Trophoblast cell (in vitro differentiated cells and primary cell): ENCODE measurements around the gene AGGF1.

Source experiments
- DNase-seq, 2 donors: peaks; one replicate each; pipeline ENCODE4 v3.0.0-alpha.2; 2016
- H2AFZ ChIP-seq: 2 replicates; pipeline ENCODE4 v1.6.1; 2013; ENCODE audit warnings: low read length, moderate library complexity, mild to moderate bottlenecking; ENCODE audit not compliant: insufficient read depth, poor library complexity
- H2AK5ac ChIP-seq: 2 replicates; pipeline ENCODE4 v1.6.1; 2013; ENCODE audit warnings: mild to moderate bottlenecking, low read length
- H2BK120ac ChIP-seq: 2 replicates; pipeline ENCODE4 v1.6.1; 2013; ENCODE audit warnings: low read length, mild to moderate bottlenecking, moderate library complexity; ENCODE audit not compliant: insufficient read depth, poor library complexity
- H2BK12ac ChIP-seq: 2 replicates; pipeline ENCODE4 v1.6.1; 2013; ENCODE audit warnings: mild to moderate bottlenecking, low read length, moderate library complexity
- H2BK5ac ChIP-seq: 2 replicates; pipeline ENCODE4 v1.6.1; 2013; ENCODE audit warnings: low read length, low read depth, moderate library complexity, mild to moderate bottlenecking; ENCODE audit not compliant: poor library complexity
- H3K14ac ChIP-seq: 2 replicates; pipeline ENCODE4 v1.6.1; 2013; ENCODE audit warnings: mild to moderate bottlenecking, low read length
- H3K18ac ChIP-seq: 2 replicates; pipeline ENCODE4 v1.6.1; 2013; ENCODE audit warnings: mild to moderate bottlenecking, low read length
- H3K23ac ChIP-seq: 2 replicates; pipeline ENCODE4 v1.6.1; 2013; ENCODE audit warnings: low read length
- H3K27ac ChIP-seq: 2 replicates; pipeline ENCODE4 v1.5.1; 2013; ENCODE audit warnings: low read depth, mild to moderate bottlenecking, inconsistent platforms, low read length, moderate library complexity
- H3K27me3 ChIP-seq: 2 replicates; pipeline ENCODE4 v1.6.1; 2013; ENCODE audit warnings: inconsistent platforms, mild to moderate bottlenecking, low read length, moderate library complexity; ENCODE audit not compliant: insufficient read depth
- H3K36me3 ChIP-seq, 2 experiments: 1 replicate in 1 of 2; 2 replicates in 1 of 2; pipeline ENCODE4 v1.6.1; 2013; ENCODE audit warnings: low read length in 2 of 2, mild to moderate bottlenecking in 2 of 2, moderate library complexity in 1 of 2; ENCODE audit not compliant: insufficient read depth in 2 of 2, control insufficient read depth in 1 of 2
- H3K4ac ChIP-seq: 2 replicates; pipeline ENCODE4 v1.6.1; 2013; ENCODE audit warnings: low read depth, mild to moderate bottlenecking, low read length, moderate library complexity
- H3K4me1 ChIP-seq, 2 experiments: 1 replicate in 1 of 2; 2 replicates in 1 of 2; pipeline ENCODE4 v1.6.1; 2013; ENCODE audit warnings: low read length in 2 of 2, mild to moderate bottlenecking in 2 of 2, moderate library complexity in 1 of 2; ENCODE audit not compliant: insufficient read depth in 2 of 2, control insufficient read depth in 1 of 2
- H3K4me2 ChIP-seq: 2 replicates; pipeline ENCODE4 v1.6.1; 2013; ENCODE audit warnings: inconsistent platforms, mild to moderate bottlenecking, low read length, moderate library complexity
- H3K4me3 ChIP-seq: 2 replicates; pipeline ENCODE4 v1.5.1; 2013; ENCODE audit warnings: mild to moderate bottlenecking, low read depth, low read length, inconsistent platforms
- H3K79me1 ChIP-seq: one replicate; pipeline ENCODE4 v1.6.1; 2013; ENCODE audit warnings: low read length
- H3K79me2 ChIP-seq: 2 replicates; pipeline ENCODE4 v1.6.1; 2013; ENCODE audit warnings: low read length, mild to moderate bottlenecking; ENCODE audit not compliant: control insufficient read depth, insufficient read depth, poor library complexity
- H3K9ac ChIP-seq: 2 replicates; pipeline ENCODE4 v1.6.1; 2013; ENCODE audit warnings: mild to moderate bottlenecking, low read length
- H3K9me3 ChIP-seq: 2 replicates; pipeline ENCODE4 v1.6.1; 2013; ENCODE audit warnings: low read depth, mild to moderate bottlenecking, control low read depth, inconsistent platforms, low read length; ENCODE audit not compliant: insufficient read depth
- H4K12ac ChIP-seq: 2 replicates; pipeline ENCODE4 v1.6.1; 2013; ENCODE audit warnings: low read depth, mild to moderate bottlenecking, low read length, moderate library complexity
- H4K8ac ChIP-seq: 2 replicates; pipeline ENCODE4 v1.6.1; 2013; ENCODE audit warnings: low read depth, mild to moderate bottlenecking, low read length, moderate library complexity
- H4K91ac ChIP-seq: one replicate; pipeline ENCODE4 v1.6.1; 2013; ENCODE audit warnings: low read depth, mild to moderate bottlenecking, low read length, moderate library complexity
- WGBS: extraction: QIAGEN DNeasy Blood & Tissue Kit; methylation state at CpG from one replicate; pipeline ENCODE4 v1.1.7; 2013; ENCODE audit warnings: missing lambda C conversion rate; ENCODE audit not compliant: insufficient read length, insufficient coverage; ENCODE audit errors: extremely low coverage; 5-methylcytosine and 5-hydroxymethylcytosine counted together

The AGGF1 gene

GRCh38 chr5:77008413-77008812 is 21.8 kb upstream of the AGGF1 start:
- H3K27ac ChIP-seq: no peak overlapping the region
- H3K36me3 ChIP-seq: no peaks in the 10 kb centered on the region
- no peak overlapping the region for H3K18ac ChIP-seq
- H3K79me2 ChIP-seq: no peaks in the 10 kb centered on the region
- no peak overlapping the region for H2BK5ac ChIP-seq
- H3K4ac ChIP-seq: no peak overlapping the region
- no peak overlapping the region for H2BK12ac ChIP-seq
- H3K9ac ChIP-seq: no peak overlapping the region
- H2AFZ ChIP-seq: no peak overlapping the region
- no peak overlapping the region for H4K12ac ChIP-seq
- H2BK120ac ChIP-seq: no peak overlapping the region
- H2AK5ac ChIP-seq: no peak overlapping the region
- WGBS: no CpG with 5 or more reads among the region's 3 CpGs
- H3K4me2 ChIP-seq: no peak overlapping the region
- no peak overlapping the region for H3K4me3 ChIP-seq
- no peak overlapping the region for H4K8ac ChIP-seq
- H3K9me3 ChIP-seq: no peaks in the 10 kb centered on the region
- no peak overlapping the region for H3K23ac ChIP-seq
- H3K14ac ChIP-seq: no peak overlapping the region
- H3K4me1 ChIP-seq: no peaks in the 10 kb centered on the region
- H3K79me1 ChIP-seq: no peaks in the 10 kb centered on the region
- no peaks in the 10 kb centered on the region for H3K27me3 ChIP-seq
- no peak overlapping the region for H4K91ac ChIP-seq
- no peak for DNase-seq

- no peak overlapping the region for H3K18ac ChIP-seq
- no peaks in the 10 kb centered on the region for H3K9me3 ChIP-seq
- no peaks in the 10 kb centered on the region for H3K79me1 ChIP-seq
- no peak overlapping the region for H3K27ac ChIP-seq
- H2BK5ac ChIP-seq: no peak overlapping the region
- no CpG with 5 or more reads among the region's 5 CpGs for WGBS
- no peaks in the 10 kb centered on the region for H3K4me1 ChIP-seq
- H3K79me2 ChIP-seq: no peaks in the 10 kb centered on the region
- no peak overlapping the region for H3K23ac ChIP-seq
- no peak overlapping the region for H2BK120ac ChIP-seq
- no peak overlapping the region for H2AFZ ChIP-seq
- H3K4ac ChIP-seq: no peak overlapping the region
- H3K4me3 ChIP-seq: no peak overlapping the region
- no peak overlapping the region for H3K9ac ChIP-seq
- no peak overlapping the region for H2BK12ac ChIP-seq
- no peak overlapping the region for H2AK5ac ChIP-seq
- H3K14ac ChIP-seq: no peak overlapping the region
- H4K12ac ChIP-seq: no peak overlapping the region
- H4K91ac ChIP-seq: no peak overlapping the region
- no peaks in the 10 kb centered on the region for H3K36me3 ChIP-seq
- H4K8ac ChIP-seq: no peak overlapping the region
- DNase-seq: no peak
- H3K4me2 ChIP-seq: no peak overlapping the region
- H3K27me3 ChIP-seq: no peaks in the 10 kb centered on the region
These were observed 20.0 kb upstream of the AGGF1 start for GRCh38 chr5:77010243-77010642.

GRCh38 chr5:77011498-77011897 is 18.7 kb upstream of the AGGF1 start:
- Histone ChIP-seq H3K18ac (no peak overlapping the region), H3K23ac (no peak overlapping the region), H3K9me3 (no peaks in the 10 kb centered on the region), H4K12ac (no peak overlapping the region), H3K27me3 (no peaks in the 10 kb centered on the region), H3K14ac (no peak overlapping the region), H4K91ac (no peak overlapping the region), H2BK12ac (no peak overlapping the region), H3K79me2 (no peaks in the 10 kb centered on the region), H2AFZ (no peak overlapping the region), H3K27ac (no peak overlapping the region), H3K4me3 (no peak overlapping the region), H2AK5ac (no peak overlapping the region), H2BK120ac (no peak overlapping the region), H3K79me1 (no peaks in the 10 kb centered on the region), H3K4me1 (no peaks in the 10 kb centered on the region), H3K4me2 (no peak overlapping the region), H4K8ac (no peak overlapping the region), H3K36me3 (no peaks in the 10 kb centered on the region), H2BK5ac (no peak overlapping the region), H3K9ac (no peak overlapping the region), H3K4ac (no peak overlapping the region)
- DNase-seq: no peak
- no CpG with 5 or more reads among the region's 5 CpGs for WGBS

GRCh38 chr5:77012601-77013000 is 17.6 kb upstream of the AGGF1 start:
- no peak overlapping the region for H4K8ac ChIP-seq
- H2AK5ac ChIP-seq: no peak overlapping the region
- no peak overlapping the region for H3K23ac ChIP-seq
- no peaks in the 10 kb centered on the region for H3K79me1 ChIP-seq
- H3K18ac ChIP-seq: no peak overlapping the region
- no peak overlapping the region for H4K12ac ChIP-seq
- H4K91ac ChIP-seq: no peak overlapping the region
- no peak overlapping the region for H3K14ac ChIP-seq
- no peak overlapping the region for H3K27ac ChIP-seq
- H3K4me3 ChIP-seq: no peak overlapping the region
- no peaks in the 10 kb centered on the region for H3K27me3 ChIP-seq
- no peak overlapping the region for H2BK120ac ChIP-seq
- H3K79me2 ChIP-seq: no peaks in the 10 kb centered on the region
- WGBS: no CpG with 5 or more reads among the region's 2 CpGs
- H2BK5ac ChIP-seq: no peak overlapping the region
- H2BK12ac ChIP-seq: no peak overlapping the region
- H3K4ac ChIP-seq: no peak overlapping the region
- no peak overlapping the region for H3K9ac ChIP-seq
- no peaks in the 10 kb centered on the region for H3K4me1 ChIP-seq
- no peak overlapping the region for H3K4me2 ChIP-seq
- DNase-seq: peak; percentile 54 to 60
- no peak overlapping the region for H2AFZ ChIP-seq
- no peaks in the 10 kb centered on the region for H3K9me3 ChIP-seq
- H3K36me3 ChIP-seq: no peaks in the 10 kb centered on the region
